Thyroid gland (tissue), 4 donors: ENCODE results near the gene FGF18.

Experiments
- POLR2A ChIP-seq, 2 donors: fragments of 450-650 bp; IDR thresholded peaks; one replicate each; pipeline ENCODE4 v1.6.1; 2017; ENCODE audit warnings: antibody characterized with exemption in 2 of 2, mild to moderate bottlenecking in 2 of 2, moderate library complexity in 1 of 2
- TF ChIP-seq, protein P1 (sequence below), 6 experiments: fragments of 200-600 bp in 3 of 6; fragments of 450-650 bp in 3 of 6; sonication (generic) in 3 of 6; IDR thresholded peaks; one replicate each; pipeline ENCODE4 v1.5.1; 2016 to 2019; ENCODE audit warnings: antibody characterized with exemption in 6 of 6, mild to moderate bottlenecking in 2 of 6, inconsistent platforms in 1 of 6, moderate library complexity in 1 of 6

DNA sequence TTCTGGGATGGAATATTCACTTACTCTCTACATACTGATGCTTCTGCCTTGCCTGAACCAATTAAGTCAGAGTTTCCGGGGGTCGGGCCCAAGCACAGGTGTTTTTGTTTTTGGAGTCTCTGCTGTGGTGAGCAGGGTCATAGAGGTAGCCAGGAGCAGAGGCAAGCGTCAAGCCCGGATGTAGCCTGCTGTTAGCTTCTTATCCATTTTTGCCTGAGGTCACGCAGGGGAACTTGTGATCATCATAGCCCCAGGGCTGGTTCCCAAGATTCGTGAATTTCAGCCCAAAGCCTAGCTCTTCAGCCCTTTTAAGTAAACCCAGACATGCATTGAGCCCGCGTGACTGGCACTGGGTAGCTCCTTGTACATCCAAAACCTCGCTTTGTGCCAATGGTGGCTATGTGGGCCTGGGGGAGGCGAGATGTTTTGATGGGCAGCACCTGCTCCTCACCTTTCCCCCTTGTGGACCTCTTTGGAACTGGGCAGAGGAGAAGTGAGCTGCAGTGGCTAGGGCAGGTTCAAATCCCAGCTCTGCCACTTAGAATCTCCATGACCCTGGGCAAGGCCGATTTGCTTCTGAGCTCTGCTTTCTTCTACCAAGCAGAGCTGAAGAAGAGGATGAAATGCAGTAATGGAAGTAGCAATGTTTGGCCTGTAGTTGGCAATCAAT is 33.7 kb downstream of the FGF18 start:
- TF ChIP-seq, protein P1, sequence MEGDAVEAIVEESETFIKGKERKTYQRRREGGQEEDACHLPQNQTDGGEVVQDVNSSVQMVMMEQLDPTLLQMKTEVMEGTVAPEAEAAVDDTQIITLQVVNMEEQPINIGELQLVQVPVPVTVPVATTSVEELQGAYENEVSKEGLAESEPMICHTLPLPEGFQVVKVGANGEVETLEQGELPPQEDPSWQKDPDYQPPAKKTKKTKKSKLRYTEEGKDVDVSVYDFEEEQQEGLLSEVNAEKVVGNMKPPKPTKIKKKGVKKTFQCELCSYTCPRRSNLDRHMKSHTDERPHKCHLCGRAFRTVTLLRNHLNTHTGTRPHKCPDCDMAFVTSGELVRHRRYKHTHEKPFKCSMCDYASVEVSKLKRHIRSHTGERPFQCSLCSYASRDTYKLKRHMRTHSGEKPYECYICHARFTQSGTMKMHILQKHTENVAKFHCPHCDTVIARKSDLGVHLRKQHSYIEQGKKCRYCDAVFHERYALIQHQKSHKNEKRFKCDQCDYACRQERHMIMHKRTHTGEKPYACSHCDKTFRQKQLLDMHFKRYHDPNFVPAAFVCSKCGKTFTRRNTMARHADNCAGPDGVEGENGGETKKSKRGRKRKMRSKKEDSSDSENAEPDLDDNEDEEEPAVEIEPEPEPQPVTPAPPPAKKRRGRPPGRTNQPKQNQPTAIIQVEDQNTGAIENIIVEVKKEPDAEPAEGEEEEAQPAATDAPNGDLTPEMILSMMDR (IDR thresholded peaks at IDR 0.05) = no peak
- TF ChIP-seq POLR2A (IDR thresholded peaks at IDR 0.05) = no peak
